IgD-negative memory B cell (primary cell): ENCODE measurements around the gene PRELID3B. TPM values are rescaled to one million over a fixed set of nuclear protein-coding genes. Genes with fewer than 3 reads are reported as not detected.
"Not testable (repeated sequence)": the region's sequence is repeated elsewhere in the genome, so short reads cannot be mapped to it uniquely, and the experiment has no call there.

Experiments used
- H3K27ac Mint-ChIP-seq, 3 donors: one replicate each; pipeline ENCODE4 v1.8.0; 2020 to 2022; ENCODE audit warnings: mild to moderate bottlenecking in 3 of 3, mixed read lengths in 3 of 3, moderate library complexity in 1 of 3
- H3K27me3 Mint-ChIP-seq: one replicate; pipeline ENCODE4 v1.8.0; 2021; ENCODE audit warnings: mixed read lengths
- H3K36me3 Mint-ChIP-seq: one replicate; pipeline ENCODE4 v1.8.0; 2020; ENCODE audit warnings: mild to moderate bottlenecking, mixed read lengths
- H3K4me1 Mint-ChIP-seq, 3 donors: one replicate each; pipeline ENCODE4 v1.8.0; 2020 to 2022; ENCODE audit warnings: mixed read lengths in 3 of 3, mild to moderate bottlenecking in 1 of 3
- H3K4me3 Mint-ChIP-seq, 4 donors: one replicate each; pipeline ENCODE4 v1.8.0; 2020 to 2022; ENCODE audit warnings: mild to moderate bottlenecking in 4 of 4, mixed read lengths in 4 of 4, moderate library complexity in 3 of 4
- H3K9me3 Mint-ChIP-seq, 3 donors: one replicate each; pipeline ENCODE4 v1.8.0; 2020 to 2021; ENCODE audit warnings: mixed read lengths in 3 of 3, mild to moderate bottlenecking in 1 of 3
- polyA plus RNA-seq: library from polyadenylated mRNA; unstranded; fragments of 300-500 nt; fragmentation: Illumina TruSeq; gene quantifications from one replicate; pipeline ENCODE4 v1.2.3, GENCODE V29; 2021

PRELID3B gene
- polyA plus RNA-seq, 1 donor from 2014 or later = 36.5 TPM

- H3K36me3 Mint-ChIP-seq, H3K9me3 Mint-ChIP-seq, H3K27me3 Mint-ChIP-seq: not testable (repeated sequence)
- H3K27ac Mint-ChIP-seq = peak overlapping the region in 2 of 3 donors; percentile 85 to 94
- H3K4me1 Mint-ChIP-seq = peaks cover 37 to 48% (median 43%) of the 10 kb centered on the region in 3 donors
- H3K4me3 Mint-ChIP-seq = peak overlapping the region; percentile 82 to 95 (median 91)
Measured at GRCh38 chr20:59041487-59041886, 1.1 kb downstream of the PRELID3B start.

- peak overlapping the region; percentile 60 to 94 (median 87) for H3K4me3 Mint-ChIP-seq
- H3K4me1 Mint-ChIP-seq = peaks cover 37 to 48% (median 43%) of the 10 kb centered on the region in 3 donors
- no peaks in the 10 kb centered on the region for H3K9me3 Mint-ChIP-seq
- H3K36me3 Mint-ChIP-seq = peaks cover 6% of the 10 kb centered on the region
- no peaks in the 10 kb centered on the region for H3K27me3 Mint-ChIP-seq
- peak overlapping the region; percentile 55 to 94 (median 85) for H3K27ac Mint-ChIP-seq
Measured at GRCh38 chr20:59040667-59041066, 1.9 kb downstream of the PRELID3B start.

- Mint-ChIP-seq H3K27ac (peak overlapping the region in 1 of 3 donors; percentile 23), H3K4me3 (peak overlapping the region in 2 of 4 donors; percentile 32 to 82), H3K4me1 (peaks cover 31 to 48% (median 36%) of the 10 kb centered on the region in 3 donors), H3K27me3 (no peaks in the 10 kb centered on the region), H3K9me3 (no peaks in the 10 kb centered on the region), H3K36me3 (peaks cover 10% of the 10 kb centered on the region)
Measured at GRCh38 chr20:59039233-59039632, 3.4 kb downstream of the PRELID3B start.

- Mint-ChIP-seq H3K27ac (peak overlapping the region in 1 of 3 donors; percentile 17), H3K4me1 (peaks cover 23 to 38% (median 32%) of the 10 kb centered on the region in 3 donors), H3K27me3 (no peaks in the 10 kb centered on the region), H3K9me3 (no peaks in the 10 kb centered on the region), H3K4me3 (peak overlapping the region in 1 of 4 donors; percentile 12), H3K36me3 (peaks cover 10% of the 10 kb centered on the region)
Measured at GRCh38 chr20:59037386-59037785, 5.2 kb downstream of the PRELID3B start.

GRCh38 chr20:59035381-59035780 lies 7.2 kb downstream of the PRELID3B start:
- no peaks in the 10 kb centered on the region for H3K9me3 Mint-ChIP-seq
- peaks cover 22 to 37% (median 32%) of the 10 kb centered on the region in 3 donors for H3K4me1 Mint-ChIP-seq
- no peaks in the 10 kb centered on the region for H3K27me3 Mint-ChIP-seq
- peak overlapping the region in 1 of 4 donors; percentile 68 for H3K4me3 Mint-ChIP-seq
- H3K36me3 Mint-ChIP-seq = peaks cover 10% of the 10 kb centered on the region
- H3K27ac Mint-ChIP-seq = peak overlapping the region in 1 of 3 donors; percentile 16

- Mint-ChIP-seq H3K4me3 (peak overlapping the region in 2 of 4 donors; percentile 80 to 81), H3K36me3 (peaks cover 10% of the 10 kb centered on the region), H3K27me3 (no peaks in the 10 kb centered on the region), H3K4me1 (peaks cover 22 to 35% (median 33%) of the 10 kb centered on the region in 3 donors), H3K9me3 (no peaks in the 10 kb centered on the region), H3K27ac (peak overlapping the region in 2 of 3 donors; percentile 25 to 74)
Measured at GRCh38 chr20:59033616-59034165, 8.9 kb downstream of the PRELID3B start.

- Mint-ChIP-seq H3K4me1 (peaks cover 25 to 38% (median 36%) of the 10 kb centered on the region in 3 donors), H3K27me3 (no peaks in the 10 kb centered on the region), H3K9me3 (no peaks in the 10 kb centered on the region), H3K27ac (peak overlapping the region; percentile 80 to 91 (median 88)), H3K36me3 (peaks cover 10% of the 10 kb centered on the region), H3K4me3 (peak overlapping the region; percentile 86 to 98 (median 94))
Measured at GRCh38 chr20:59033093-59033492, 9.5 kb downstream of the PRELID3B start.

- peaks cover 10% of the 10 kb centered on the region for H3K36me3 Mint-ChIP-seq
Measured at GRCh38 chr20:59032713-59033059, 9.9 kb downstream of the PRELID3B start.

GRCh38 chr20:59032023-59032712 lies 10.4 kb downstream of the PRELID3B start, which contains the start of gene ATP5F1E:
ATP5F1E (minus strand) TSS chr20:59032335; CDS start chr20:59032251, 84 bp downstream.
- Mint-ChIP-seq H3K27me3 (no peaks in the 10 kb centered on the region), H3K4me3 (peak within 1 kb of the TSS; percentile 89 to 98 (median 97)), H3K4me1 (peaks cover 27 to 41% (median 38%) of the 10 kb centered on the region in 3 donors), H3K9me3 (no peaks in the 10 kb centered on the region), H3K36me3 (peaks cover 8% of the 10 kb centered on the region), H3K27ac (peak within 1 kb of the TSS; percentile 80 to 95 (median 88))

More at GRCh38 chr20:59032713-59033059, 9.9 kb downstream of the PRELID3B start:
- Mint-ChIP-seq H3K4me1 (peaks cover 25 to 38% (median 38%) of the 10 kb centered on the region in 3 donors), H3K27me3 (no peaks in the 10 kb centered on the region), H3K9me3 (no peaks in the 10 kb centered on the region), H3K4me3 (peak overlapping the region; percentile 86 to 98 (median 94)), H3K27ac (peak overlapping the region; percentile 80 to 91 (median 88))

GRCh38 chr20:59031564-59032022 lies 11.0 kb downstream of the PRELID3B start:
- peaks cover 29 to 44% (median 38%) of the 10 kb centered on the region in 3 donors for H3K4me1 Mint-ChIP-seq
- H3K9me3 Mint-ChIP-seq = no peaks in the 10 kb centered on the region
- peak overlapping the region; percentile 80 to 95 (median 88) for H3K27ac Mint-ChIP-seq
- H3K4me3 Mint-ChIP-seq = peak overlapping the region; percentile 89 to 98 (median 97)
- no peaks in the 10 kb centered on the region for H3K27me3 Mint-ChIP-seq
- H3K36me3 Mint-ChIP-seq = peaks cover 4% of the 10 kb centered on the region

GRCh38 chr20:59030911-59031563 lies 11.5 kb downstream of the PRELID3B start:
- no peaks in the 10 kb centered on the region for H3K27me3 Mint-ChIP-seq

GRCh38 chr20:59028812-59029211 lies 13.8 kb downstream of the PRELID3B start:
- peak overlapping the region; percentile 49 to 73 (median 64) for H3K4me3 Mint-ChIP-seq
- H3K36me3 Mint-ChIP-seq = no peaks in the 10 kb centered on the region
- peaks cover 28 to 51% (median 36%) of the 10 kb centered on the region in 3 donors for H3K4me1 Mint-ChIP-seq
- H3K27me3 Mint-ChIP-seq = no peaks in the 10 kb centered on the region
- H3K27ac Mint-ChIP-seq = peak overlapping the region in 1 of 3 donors; percentile 57
- H3K9me3 Mint-ChIP-seq = no peaks in the 10 kb centered on the region

More at GRCh38 chr20:59030911-59031563, 11.5 kb downstream of the PRELID3B start:
- H3K4me1 Mint-ChIP-seq = peaks cover 29 to 48% (median 38%) of the 10 kb centered on the region in 3 donors
- H3K36me3 Mint-ChIP-seq = peaks cover 4% of the 10 kb centered on the region
- peak overlapping the region in 2 of 3 donors; percentile 80 to 88 for H3K27ac Mint-ChIP-seq
- peak overlapping the region; percentile 89 to 98 (median 97) for H3K4me3 Mint-ChIP-seq
- no peaks in the 10 kb centered on the region for H3K9me3 Mint-ChIP-seq

- Mint-ChIP-seq H3K4me1 (peaks cover 28 to 51% (median 34%) of the 10 kb centered on the region in 3 donors), H3K27me3 (no peaks in the 10 kb centered on the region), H3K27ac (no peak overlapping the region), H3K36me3 (no peaks in the 10 kb centered on the region), H3K9me3 (no peaks in the 10 kb centered on the region), H3K4me3 (no peak overlapping the region)
Measured at GRCh38 chr20:59027741-59028320, 14.8 kb downstream of the PRELID3B start.

- Mint-ChIP-seq H3K9me3 (no peaks in the 10 kb centered on the region), H3K4me3 (no peak overlapping the region), H3K4me1 (peaks cover 26 to 48% (median 29%) of the 10 kb centered on the region in 3 donors), H3K36me3 (no peaks in the 10 kb centered on the region), H3K27me3 (no peaks in the 10 kb centered on the region), H3K27ac (peak overlapping the region in 2 of 3 donors; percentile 2 to 25)
Measured at GRCh38 chr20:59026904-59027740, 15.5 kb downstream of the PRELID3B start.
